Skin of body (tissue), 2 donors: Measurements from ENCODE around the gene SOCS1. TPM values are rescaled to one million over a fixed set of nuclear protein-coding genes. Genes with fewer than 3 reads are reported as not detected.
"Not testable (repeated sequence)": the region's sequence is repeated elsewhere in the genome, so short reads cannot be mapped to it uniquely, and the experiment has no call there.

Experiments
- DNase-seq: peaks from one replicate; lab custom pipeline; 2025; lab: John Stamatoyannopoulos, UW
- total RNA-seq: library from RNA; depleted of rRNA; stranded (reverse); fragments of >200 nt; gene quantifications from one replicate; pipeline ENCODE4 v1.2.3, GENCODE V29; 2014

SOCS1 gene
- total RNA-seq, 1 donor from 2014 or later = 7.2 TPM

GRCh38 chr16:11231367-11231970 is 24.5 kb downstream of the SOCS1 start:
- DNase-seq = no peak

- DNase-seq = no peak
These were observed 26.1 kb downstream of the SOCS1 start for GRCh38 chr16:11229906-11230305.

- no peak for DNase-seq
These were observed 26.6 kb downstream of the SOCS1 start for GRCh38 chr16:11229432-11229831.

GRCh38 chr16:11225677-11226549 is 30.1 kb downstream of the SOCS1 start:
- no peak for DNase-seq

DNA sequence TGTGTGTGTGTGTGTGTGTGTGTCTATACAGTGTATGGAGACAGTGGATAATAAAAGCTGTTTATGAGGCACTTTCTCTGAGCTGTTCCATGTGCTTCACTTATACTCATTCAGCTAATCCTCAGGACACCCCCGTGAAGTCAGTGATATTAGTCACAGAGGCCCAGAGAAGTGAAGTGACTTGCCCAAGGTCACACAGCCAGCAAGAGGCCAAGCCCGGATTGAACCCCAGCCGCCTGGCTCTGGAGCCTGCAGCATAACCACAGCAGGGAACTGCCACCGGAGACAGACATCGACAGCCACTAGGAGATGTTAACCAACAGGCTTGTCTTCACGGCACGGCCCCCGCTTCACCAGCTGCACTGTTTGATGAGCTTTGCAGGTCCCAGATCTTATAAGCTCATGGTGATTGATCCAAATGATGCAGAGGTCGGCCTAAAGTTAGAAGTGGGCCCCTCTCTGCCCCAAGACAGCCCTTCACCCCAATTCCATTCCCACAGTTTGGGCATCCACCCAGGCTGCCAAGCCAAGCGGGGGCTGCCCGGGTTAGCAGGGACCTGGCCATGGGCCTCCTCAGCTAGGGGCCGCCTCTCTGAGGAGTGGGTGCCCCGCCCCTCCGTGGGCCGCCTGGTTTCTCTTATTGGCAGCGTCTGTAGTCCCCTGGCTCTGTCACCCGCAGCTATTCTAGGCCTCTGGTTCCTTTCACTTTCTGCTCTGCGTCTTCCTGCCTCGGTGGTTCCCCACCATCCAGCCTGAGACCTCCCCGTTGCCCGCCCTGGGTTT is 30.9 kb downstream of the SOCS1 start:
- no peak for DNase-seq

GRCh38 chr16:11224096-11224893 is 31.7 kb downstream of the SOCS1 start:
- DNase-seq = no peak

GRCh38 chr16:11220507-11220906 is 35.5 kb downstream of the SOCS1 start:
- DNase-seq = not testable (repeated sequence)

DNA sequence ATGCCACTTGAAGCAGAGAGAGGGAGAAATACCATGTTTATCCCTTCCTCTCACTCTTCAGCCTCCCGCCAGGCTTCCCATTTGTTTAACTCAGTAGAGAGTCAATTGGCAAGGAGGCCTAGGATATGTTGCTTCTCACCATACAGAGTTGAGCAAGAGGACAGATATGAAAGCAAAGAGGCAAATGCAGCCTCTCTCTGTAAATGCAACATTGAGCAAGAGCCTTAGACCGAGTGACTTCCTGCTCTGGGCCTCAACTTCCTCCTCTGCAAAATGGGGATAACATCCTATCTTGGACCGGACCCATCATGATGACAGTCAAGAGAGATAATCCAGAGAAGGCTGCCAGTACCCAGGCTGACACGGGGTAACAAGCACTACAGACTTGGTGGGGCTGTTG is 36.8 kb downstream of the SOCS1 start:
- DNase-seq = no peak

DNA sequence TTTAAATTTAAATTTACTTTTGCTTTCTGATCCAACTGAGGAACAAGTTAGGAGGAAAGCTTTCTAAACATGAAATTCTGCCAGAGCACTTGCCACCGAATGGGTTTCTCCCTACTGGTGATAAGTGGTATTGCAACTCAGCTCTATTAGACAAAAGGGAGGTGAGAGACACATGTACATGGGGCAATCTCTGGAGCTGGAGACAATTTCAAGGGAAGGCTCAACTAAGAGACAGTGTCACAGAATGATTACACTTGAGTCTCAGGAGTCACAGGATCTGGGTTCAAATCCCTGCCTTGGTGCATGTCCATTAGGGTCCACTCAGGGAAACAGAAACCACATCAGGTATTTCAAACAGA is 37.4 kb downstream of the SOCS1 start:
- DNase-seq = no peak

DNA sequence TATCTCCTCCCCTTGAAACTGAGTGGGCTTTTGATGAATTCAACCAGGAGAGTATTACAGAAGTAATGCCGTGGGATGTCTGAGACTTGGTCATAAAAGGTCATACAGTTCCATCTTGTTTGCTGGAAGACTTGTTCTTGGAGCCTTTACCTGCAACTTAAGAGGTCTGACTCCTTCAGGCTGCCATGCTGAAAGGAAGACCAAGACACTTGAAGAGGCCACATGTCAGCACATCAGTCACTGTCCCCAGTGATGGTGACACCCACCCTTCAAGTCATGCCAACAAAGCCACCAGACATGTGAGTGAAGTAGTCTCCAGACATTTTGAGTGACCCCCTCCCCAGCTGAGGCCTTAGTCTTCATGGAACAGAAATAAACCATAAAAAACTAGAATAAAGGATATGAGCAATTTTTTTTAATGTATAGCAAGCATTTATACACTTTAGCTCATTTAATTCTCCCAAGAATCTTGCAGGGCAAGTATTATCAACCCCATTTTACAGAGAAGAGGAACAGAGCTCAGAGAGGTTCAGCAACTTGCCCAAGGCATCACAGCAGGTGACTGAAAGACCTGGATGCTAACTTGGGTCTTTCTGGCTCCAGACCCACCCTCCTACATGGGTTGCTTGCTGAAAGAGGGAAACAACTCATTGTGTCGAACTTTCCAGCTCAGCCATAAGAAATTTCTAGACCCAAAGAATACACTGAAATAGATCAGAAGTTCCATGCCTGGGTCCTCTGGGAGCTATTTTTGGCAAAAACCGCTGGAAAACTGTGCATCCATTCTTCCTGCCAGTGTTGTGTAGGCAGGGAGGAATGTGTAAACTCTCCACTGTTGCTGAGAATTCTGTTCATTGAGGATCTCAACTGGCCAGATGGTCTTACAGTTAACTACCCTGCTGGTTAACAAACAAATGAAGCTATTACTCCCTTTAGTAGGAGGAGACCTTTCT is 38.1 kb downstream of the SOCS1 start:
- no peak for DNase-seq

DNA sequence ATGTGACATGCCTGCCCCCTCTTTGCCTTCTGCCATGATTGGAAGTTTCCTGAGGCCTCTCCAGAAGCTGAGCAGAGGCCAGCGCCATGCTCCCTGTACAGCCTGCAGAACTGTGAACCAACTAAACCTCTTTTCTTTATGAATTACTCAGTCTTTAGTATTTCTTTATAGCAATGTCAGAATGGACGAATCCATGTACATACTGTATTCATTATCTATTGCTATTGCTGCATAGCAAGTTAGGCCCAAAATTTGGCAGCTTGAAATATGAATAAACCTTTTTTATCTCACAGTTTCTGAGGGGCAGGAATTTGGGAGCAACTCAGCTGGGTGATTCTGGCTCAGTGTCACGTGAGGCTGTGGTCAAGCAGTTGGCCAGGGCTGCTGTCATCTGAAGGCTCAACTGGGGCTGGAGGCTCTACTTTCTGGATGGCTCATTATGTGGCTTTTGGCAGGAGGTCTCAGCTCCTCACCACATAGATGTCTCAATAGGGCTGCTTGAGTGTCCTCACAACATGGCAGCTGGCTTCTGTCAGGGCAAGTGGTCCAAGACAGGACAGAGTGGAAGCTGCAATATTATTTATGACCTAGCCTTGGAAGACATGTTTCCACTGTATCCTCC is 40.0 kb downstream of the SOCS1 start:
- DNase-seq = no peak

GRCh38 chr16:11213799-11214198 is 42.2 kb downstream of the SOCS1 start:
- no peak for DNase-seq

DNA sequence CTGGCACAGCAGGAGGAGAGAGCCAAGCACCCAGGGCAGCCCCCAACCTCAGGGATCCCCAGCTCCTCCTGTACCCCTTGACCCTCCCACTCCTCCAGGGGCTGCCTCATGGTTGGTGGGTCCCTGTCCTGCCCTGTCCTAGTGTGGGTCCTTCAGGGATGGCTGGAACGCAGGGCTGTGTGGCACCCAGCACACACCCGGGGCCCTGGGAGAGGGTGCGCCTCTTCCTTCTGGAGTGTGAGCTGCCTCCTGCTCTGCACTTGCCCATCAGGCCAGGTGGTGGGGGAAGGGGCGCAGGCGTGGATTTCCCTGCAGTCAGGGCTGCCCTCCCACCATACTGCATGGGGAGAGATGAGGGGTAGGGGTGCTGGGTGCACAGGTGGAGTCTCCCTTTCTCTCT is 42.6 kb downstream of the SOCS1 start:
- no peak for DNase-seq

DNA sequence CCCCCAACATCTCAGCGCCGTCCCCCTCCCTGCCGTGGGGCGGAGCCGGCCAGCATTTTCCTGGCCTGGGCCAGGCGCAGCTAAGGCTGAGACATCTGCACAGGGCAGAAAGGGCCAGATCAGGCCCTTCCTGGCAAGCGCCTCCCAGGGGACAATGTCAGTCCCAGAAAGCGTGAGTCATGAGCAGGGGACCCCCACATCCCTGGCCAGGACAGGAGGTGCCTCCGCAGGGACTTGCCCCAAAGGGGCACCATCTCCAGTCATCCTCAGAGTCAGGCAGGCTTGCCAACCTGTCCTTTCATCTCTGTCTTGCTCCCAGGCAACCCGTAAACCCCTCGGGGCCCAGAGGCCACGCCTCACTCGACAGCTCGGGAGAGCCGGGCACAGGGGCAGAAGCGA is 43.2 kb downstream of the SOCS1 start:
- no peak for DNase-seq

GRCh38 chr16:11211977-11212797 is 43.8 kb downstream of the SOCS1 start:
- DNase-seq = no peak

DNA sequence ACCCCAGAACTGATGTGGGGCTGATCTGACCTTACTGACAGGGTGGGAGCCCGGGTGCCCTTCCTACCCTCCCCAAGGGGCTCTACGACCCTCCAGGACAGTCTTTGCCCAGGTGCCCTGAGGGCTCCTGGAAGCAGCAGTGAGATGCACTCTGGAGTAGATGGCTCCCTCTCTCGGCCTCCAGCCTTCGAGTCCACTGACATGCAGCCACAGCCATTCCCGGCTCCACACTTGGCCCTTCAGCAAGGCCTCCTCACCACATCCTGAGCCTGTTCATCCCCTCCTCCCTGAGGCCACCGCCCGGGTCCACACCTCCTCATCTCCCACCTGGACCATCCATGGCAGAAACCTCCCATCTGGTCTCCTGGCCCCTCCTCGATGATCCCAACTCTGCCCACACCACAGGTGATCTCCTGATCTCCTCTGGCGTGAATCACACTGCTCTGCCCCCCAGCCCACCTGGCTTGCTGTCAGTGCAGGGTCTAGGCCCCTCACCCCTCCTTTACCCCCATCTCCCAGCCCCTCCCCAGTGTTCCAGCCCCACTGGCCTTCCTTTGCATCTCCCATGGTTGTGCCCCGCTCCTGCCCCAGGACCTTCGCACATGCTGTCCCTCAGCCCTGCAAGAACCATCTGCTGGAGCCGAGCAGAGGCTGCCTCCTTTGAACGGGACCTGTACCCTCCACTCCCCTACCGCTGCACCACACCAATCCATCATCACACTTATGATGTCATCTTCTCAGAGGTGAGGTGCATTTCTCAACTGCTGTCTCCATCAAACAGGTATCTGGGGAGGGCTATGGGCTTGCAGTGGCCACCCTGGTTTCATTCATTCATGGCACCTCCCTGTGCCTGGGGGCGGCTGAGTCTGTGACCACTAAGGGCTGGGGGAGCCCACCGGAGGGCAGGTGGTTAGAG is 44.7 kb downstream of the SOCS1 start:
- DNase-seq = no peak

DNA sequence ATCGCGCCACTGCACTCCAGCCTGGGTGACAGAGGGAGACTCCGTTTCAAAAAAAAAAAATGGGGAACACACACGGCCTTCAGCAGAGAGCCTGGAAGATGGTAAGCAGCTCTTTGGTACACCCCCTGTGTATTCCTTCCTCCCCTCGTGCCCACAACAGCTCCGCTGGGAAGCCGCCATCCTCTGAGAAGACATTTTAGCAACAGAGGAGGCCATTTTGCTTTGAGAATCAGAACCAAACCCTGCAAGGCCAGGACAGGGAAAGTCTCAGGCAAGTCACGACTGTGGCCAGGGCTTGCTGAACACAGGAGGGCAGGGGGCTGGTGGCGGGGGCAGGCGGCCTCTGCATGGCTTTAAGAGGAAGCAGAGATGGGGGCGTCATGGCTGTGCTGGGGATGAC is 45.7 kb downstream of the SOCS1 start:
- DNase-seq = no peak
